ENCODE data around the gene MGAT3.

The MGAT3 gene

GRCh38 chr22:39491696-39492095, 34.9 kb downstream of the MGAT3 start:
- TF ChIP-seq, protein P1, sequence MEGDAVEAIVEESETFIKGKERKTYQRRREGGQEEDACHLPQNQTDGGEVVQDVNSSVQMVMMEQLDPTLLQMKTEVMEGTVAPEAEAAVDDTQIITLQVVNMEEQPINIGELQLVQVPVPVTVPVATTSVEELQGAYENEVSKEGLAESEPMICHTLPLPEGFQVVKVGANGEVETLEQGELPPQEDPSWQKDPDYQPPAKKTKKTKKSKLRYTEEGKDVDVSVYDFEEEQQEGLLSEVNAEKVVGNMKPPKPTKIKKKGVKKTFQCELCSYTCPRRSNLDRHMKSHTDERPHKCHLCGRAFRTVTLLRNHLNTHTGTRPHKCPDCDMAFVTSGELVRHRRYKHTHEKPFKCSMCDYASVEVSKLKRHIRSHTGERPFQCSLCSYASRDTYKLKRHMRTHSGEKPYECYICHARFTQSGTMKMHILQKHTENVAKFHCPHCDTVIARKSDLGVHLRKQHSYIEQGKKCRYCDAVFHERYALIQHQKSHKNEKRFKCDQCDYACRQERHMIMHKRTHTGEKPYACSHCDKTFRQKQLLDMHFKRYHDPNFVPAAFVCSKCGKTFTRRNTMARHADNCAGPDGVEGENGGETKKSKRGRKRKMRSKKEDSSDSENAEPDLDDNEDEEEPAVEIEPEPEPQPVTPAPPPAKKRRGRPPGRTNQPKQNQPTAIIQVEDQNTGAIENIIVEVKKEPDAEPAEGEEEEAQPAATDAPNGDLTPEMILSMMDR (IDR thresholded peaks at IDR 0.05) = no peak

DNA sequence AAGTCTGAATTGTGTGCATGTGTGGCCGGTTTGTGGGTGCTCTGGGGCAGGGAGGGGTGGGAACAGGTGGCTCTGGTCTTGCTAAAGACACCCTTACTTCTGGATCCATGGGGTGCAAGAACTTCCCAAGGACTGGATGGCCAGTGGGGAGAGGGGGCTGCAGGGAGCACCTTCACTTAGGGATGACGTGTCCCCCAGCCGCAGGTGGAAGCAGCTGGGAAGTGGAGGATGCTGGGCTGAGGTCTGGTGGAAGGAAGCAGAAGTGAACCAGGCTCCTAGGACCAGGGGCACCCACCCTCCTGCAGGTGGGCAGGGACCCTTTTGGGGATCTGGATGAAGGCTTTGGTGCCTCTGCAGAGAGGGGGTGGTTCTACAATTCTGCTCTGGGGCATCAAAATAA, 35.4 kb downstream of the MGAT3 start:
- TF ChIP-seq, protein P1 (IDR thresholded peaks at IDR 0.05) = no peak

- TF ChIP-seq, protein P1 (IDR thresholded peaks at IDR 0.05) = no peak
These were observed 36.9 kb downstream of the MGAT3 start for GRCh38 chr22:39493759-39494158.

DNA sequence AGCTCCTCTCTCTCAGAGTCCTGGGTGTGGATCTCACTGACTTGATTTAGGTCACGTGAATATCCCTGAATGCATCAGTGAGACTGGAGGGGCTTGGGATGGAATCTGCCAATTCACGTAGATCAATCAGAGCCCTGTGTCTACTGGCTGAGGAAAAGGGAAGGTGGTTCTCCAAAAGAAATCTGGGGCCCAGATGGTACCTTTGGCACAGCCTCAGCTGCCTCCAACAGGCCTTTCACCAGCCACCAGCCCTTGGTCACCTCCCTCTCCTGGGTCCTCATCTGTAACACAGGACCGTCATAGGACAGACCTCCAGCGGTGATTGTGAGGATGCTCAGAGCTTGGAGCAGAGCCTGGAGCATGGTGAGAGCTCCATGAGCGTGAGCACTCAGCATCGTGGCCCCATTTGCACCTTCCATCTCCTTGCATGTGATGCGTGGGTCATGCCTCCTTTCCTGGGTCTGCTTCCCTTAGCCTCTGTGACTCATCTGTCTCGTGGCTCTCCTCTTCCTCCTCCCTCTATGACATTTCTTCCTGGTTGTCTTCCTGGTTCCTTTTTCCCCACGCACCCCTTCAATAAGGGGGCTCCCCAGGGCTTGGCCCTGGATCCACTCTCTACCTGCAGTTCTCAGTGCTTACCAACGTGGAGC, 37.8 kb downstream of the MGAT3 start:
- TF ChIP-seq, protein P1 (IDR thresholded peaks at IDR 0.05) = no peak

DNA sequence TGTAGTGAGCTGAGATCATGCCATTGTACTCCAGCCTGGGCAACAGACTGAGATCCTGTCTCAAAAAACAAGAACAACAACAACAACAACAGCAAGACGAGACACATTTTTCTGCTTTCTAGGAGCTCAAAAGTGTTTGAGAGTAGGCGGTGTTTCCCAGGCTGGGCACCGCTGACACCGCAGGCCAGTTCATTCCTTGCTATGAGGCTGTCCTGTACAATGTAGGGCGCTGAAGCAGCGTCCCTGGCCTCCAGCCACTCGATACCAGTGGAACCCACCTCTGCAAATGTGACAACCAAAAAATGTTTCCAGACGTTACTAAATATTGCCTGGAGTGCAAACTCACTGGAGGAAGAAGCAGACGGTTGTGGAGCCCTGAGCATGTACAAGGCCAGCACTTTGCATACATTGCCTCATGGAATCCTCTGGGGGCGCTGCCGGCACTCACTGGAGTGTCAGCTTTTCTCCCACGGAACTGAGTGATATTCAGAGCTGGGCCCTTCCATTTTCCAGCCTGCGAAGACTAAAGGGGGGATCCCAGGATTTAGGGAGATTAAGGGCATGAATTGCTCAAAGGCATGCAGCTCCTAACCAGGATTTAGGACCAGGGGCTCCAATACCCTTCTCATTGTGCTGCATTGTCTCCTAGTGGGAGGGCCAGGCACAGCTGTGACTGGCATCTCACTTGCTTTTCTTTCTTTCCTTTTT, 39.5 kb downstream of the MGAT3 start:
- TF ChIP-seq, protein P1 (IDR thresholded peaks at IDR 0.05) = peak; percentile 47; the same call in 1 of the 2 replicates

- TF ChIP-seq, protein P1 (IDR thresholded peaks at IDR 0.05) = no peak
These were observed 40.6 kb downstream of the MGAT3 start for GRCh38 chr22:39497429-39497828.

GRCh38 chr22:39498368-39498767, 41.6 kb downstream of the MGAT3 start:
- TF ChIP-seq, protein P1 (IDR thresholded peaks at IDR 0.05) = no peak
